Heart left ventricle (tissue), 13 donors: ENCODE data around the gene DLD.

ENCODE experiments used
- CTCF ChIP-seq, 12 donors: fragments of 200-600 bp; sonication (generic) in 4 of 12; IDR thresholded peaks; one replicate each; pipeline versions ENCODE4 v1.5.0 to v1.8.0; 2018 to 2022; ENCODE audit warnings: antibody characterized with exemption in 12 of 12, mild to moderate bottlenecking in 5 of 12
- POLR2A ChIP-seq, 2 donors: fragments of 450-650 bp; IDR thresholded peaks; one replicate each; pipeline ENCODE4 v1.6.1; 2017; ENCODE audit warnings: antibody characterized with exemption in 2 of 2, mild to moderate bottlenecking in 2 of 2, moderate library complexity in 2 of 2
- donor health status: ischemic (EF 13 %, LVEDD 7.1; RV severe dilation, severe dysfunction).
- donor health status: DM: no; HTN: yes; CAD: no.
- donor health status: DM: no; HTN: no; CAD: no.
- donor health status: ischemic (EF 25% LVEDD 6.9; RV normal size, moderate dysfunction).
- donor health status: ischemic (EF 25% LVEDD 5.7; RV mildly dilated, moderate dysfunction).
- donor health status: ischemic (EF 35%, LVEDD 5.7; RV mildly dilated, moderate dysfunction).
- donor health status: nonischemic (EF 11% LVEDD 7.7; RV severe dilation, severe dysfunction).
- donor health status: DM: yes; HTN: yes; CAD: no.
- donor health status: PGD.
- donor health status: ischemic (EF 29% LVEDD 5.4; RV normal size, mild dysfunction).
- donor health status: nonischemic (EF 23%, LVEDD 6.1; RV moderate dilation, normal function).

- TF ChIP-seq CTCF (IDR thresholded peaks at IDR 0.05) (no peak), POLR2A (IDR thresholded peaks at IDR 0.05) (no peak)
Observed at GRCh38 chr7:107932805-107933204, 41.8 kb downstream of the DLD start.
